Thymus (tissue), 11 donors: ENCODE results near the gene CHRM4. TPM values are rescaled to one million over a fixed set of nuclear protein-coding genes. Genes with fewer than 3 reads are reported as not detected.

Experiments
- DNase-seq, 9 donors: peaks; one replicate each; pipeline ENCODE4 v3.0.0-alpha.2; 2013; ENCODE audit warnings: low spot score in 9 of 9, low read depth in 6 of 9, missing footprints in 1 of 9
- H3K27ac ChIP-seq, 2 donors: one replicate each; pipeline ENCODE4 v1.5.1; 2013; ENCODE audit warnings: control low read depth in 1 of 2, low read depth in 1 of 2, low read length in 1 of 2, mild to moderate bottlenecking in 1 of 2, moderate library complexity in 1 of 2
- H3K27me3 ChIP-seq, 2 donors: one replicate each; pipeline ENCODE4 v1.5.1; 2013; ENCODE audit warnings: low read length in 1 of 2; ENCODE audit not compliant: control insufficient read depth in 2 of 2, insufficient read depth in 1 of 2
- H3K36me3 ChIP-seq, 2 donors: one replicate each; pipeline ENCODE4 v1.5.1; 2013; ENCODE audit warnings: low read length in 1 of 2, mild to moderate bottlenecking in 1 of 2, moderate library complexity in 1 of 2; ENCODE audit not compliant: control insufficient read depth in 2 of 2, insufficient read depth in 2 of 2
- H3K4me1 ChIP-seq, 2 donors: one replicate each; pipeline ENCODE4 v1.5.1; 2013; ENCODE audit warnings: low read length in 2 of 2; ENCODE audit not compliant: control insufficient read depth in 2 of 2, insufficient read depth in 2 of 2
- H3K4me3 ChIP-seq, 2 donors: one replicate each; pipeline ENCODE4 v1.5.1; 2013; ENCODE audit warnings: low read length in 2 of 2, control low read depth in 1 of 2, mild to moderate bottlenecking in 1 of 2
- H3K9me3 ChIP-seq, 2 donors: one replicate each; pipeline ENCODE4 v1.5.1; 2013; ENCODE audit warnings: low read length in 1 of 2, mild to moderate bottlenecking in 1 of 2; ENCODE audit not compliant: control insufficient read depth in 2 of 2, insufficient read depth in 1 of 2
- WGBS: extraction: QIAGEN DNeasy Blood & Tissue Kit; methylation state at CpG from one replicate; pipeline ENCODE4 v1.1.7; 2013; 5-methylcytosine and 5-hydroxymethylcytosine counted together
- polyA plus RNA-seq: library from polyadenylated mRNA; stranded (reverse); fragments of 200-250 nt; gene quantifications from one replicate; pipeline ENCODE4 v1.2.3, GENCODE V29; 2013
- total RNA-seq: library from RNA; stranded (reverse); fragments of 120-200 nt; gene quantifications from one replicate; pipeline ENCODE4 v1.2.4, GENCODE V29; 2013
- donor health status: healthy.

The CHRM4 gene
- total and polyA plus RNA-seq, 2 donors = 0.23 to 3.6 TPM

GRCh38 chr11:46335890-46336562 lies 55.5 kb downstream of the CHRM4 start:
- WGBS = 97% methylated on average over 11 of the region's 11 CpGs
- DNase-seq = no peak
- Histone ChIP-seq H3K27ac (no peak overlapping the region), H3K9me3 (no peaks in the 10 kb centered on the region), H3K4me3 (no peak overlapping the region), H3K4me1 (peaks cover 23 to 85% of the 10 kb centered on the region in 2 donors), H3K36me3 (no peaks in the 10 kb centered on the region), H3K27me3 (peaks cover 0 to 27% of the 10 kb centered on the region in 2 donors)

GRCh38 chr11:46335271-46335670 lies 56.3 kb downstream of the CHRM4 start:
- 80% methylated on average over 6 of the region's 6 CpGs for WGBS
- Histone ChIP-seq H3K27ac (no peak overlapping the region), H3K27me3 (peaks cover 0 to 32% of the 10 kb centered on the region in 2 donors), H3K36me3 (no peaks in the 10 kb centered on the region), H3K4me3 (no peak overlapping the region), H3K9me3 (no peaks in the 10 kb centered on the region), H3K4me1 (peaks cover 28 to 86% of the 10 kb centered on the region in 2 donors)
- DNase-seq = no peak

GRCh38 chr11:46334211-46334610 lies 57.4 kb downstream of the CHRM4 start:
- Histone ChIP-seq H3K27ac (no peak overlapping the region), H3K4me1 (peaks cover 28 to 86% of the 10 kb centered on the region in 2 donors)
- WGBS = over 99% methylated on average over 3 of the region's 3 CpGs

More at GRCh38 chr11:46334211-46334610, 57.4 kb downstream of the CHRM4 start:
- Histone ChIP-seq H3K4me3 (peak overlapping the region in 1 of 2 donors; percentile 38), H3K27me3 (peaks cover 0 to 37% of the 10 kb centered on the region in 2 donors), H3K36me3 (no peaks in the 10 kb centered on the region), H3K9me3 (no peaks in the 10 kb centered on the region)
- no peak for DNase-seq

Other genes starting within 250 kb of the CHRM4 start
- gene CREB3L1, start 114.1 kb downstream of the CHRM4 start, total RNA-seq = 1.3 TPM
- gene CREB3L1, start 114.1 kb downstream of the CHRM4 start, polyA plus RNA-seq = 2.2 TPM
- gene DGKZ, start 44.3 kb downstream of the CHRM4 start, total RNA-seq = 52.8 TPM
- 139 TPM for gene DGKZ, start 44.3 kb downstream of the CHRM4 start, polyA plus RNA-seq
- gene MDK, start 10.1 kb downstream of the CHRM4 start, total RNA-seq = 149 TPM
- 150 TPM for gene MDK, start 10.1 kb downstream of the CHRM4 start, polyA plus RNA-seq
- gene AMBRA1, start 202.2 kb upstream of the CHRM4 start, total RNA-seq = 20.6 TPM
- 8.7 TPM for gene AMBRA1, start 202.2 kb upstream of the CHRM4 start, polyA plus RNA-seq
- gene HARBI1, start 225.5 kb upstream of the CHRM4 start, total RNA-seq = 4.7 TPM
- 3.6 TPM for gene HARBI1, start 225.5 kb upstream of the CHRM4 start, polyA plus RNA-seq
- gene ATG13, start 225.8 kb upstream of the CHRM4 start, total RNA-seq = 35.2 TPM
- 32.0 TPM for gene ATG13, start 225.8 kb upstream of the CHRM4 start, polyA plus RNA-seq